ENCODE data around the gene POLR2A. TPM values are rescaled to one million over a fixed set of nuclear protein-coding genes. Genes with fewer than 3 reads are reported as not detected.
A peak's percentile ranks its signal among the peaks of the same experiment; 100 is the strongest.
"Not testable (repeated sequence)": the region's sequence is repeated elsewhere in the genome, so short reads cannot be mapped to it uniquely, and the experiment has no call there.

POLR2A gene
- total RNA-seq, 1 donor from 2014 or later, result 32.7 TPM

DNA sequence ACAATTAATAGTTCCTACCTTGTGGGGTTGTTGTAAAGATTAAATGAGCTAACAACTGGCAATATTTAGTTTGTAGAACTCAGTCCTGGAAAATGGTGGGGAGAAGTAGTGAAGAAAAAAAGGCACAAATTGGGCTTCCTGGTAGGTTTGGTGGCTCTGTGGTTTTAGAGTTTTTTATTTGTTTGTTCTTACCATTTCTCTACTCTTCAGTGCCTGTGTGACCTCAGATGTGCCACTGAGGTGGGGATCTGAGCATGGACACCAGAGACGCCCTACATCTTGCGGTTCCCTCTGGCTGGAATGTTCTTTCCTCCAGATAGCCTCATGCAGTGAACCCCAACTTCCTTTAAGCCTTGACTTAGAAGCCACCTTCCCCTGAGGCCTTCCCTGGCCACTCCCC lies 12.4 kb upstream of the POLR2A start:
- no peaks in the 10 kb centered on the region for H3K9me3 ChIP-seq (ENCODE audit: low read depth)
- H3K27ac ChIP-seq, result no peak overlapping the region
- no peak overlapping the region for H3K27ac Mint-ChIP-seq
- H3K4me3 ChIP-seq, result no peak overlapping the region
- no peaks in the 10 kb centered on the region for H3K36me3 ChIP-seq
- H3F3A ChIP-seq (ENCODE audit: low read depth), result no peaks in the 10 kb centered on the region
- H3K9me3 Mint-ChIP-seq, result no peaks in the 10 kb centered on the region
- no peaks in the 10 kb centered on the region for H3K4me1 ChIP-seq
- no peak overlapping the region for H3K4me3 Mint-ChIP-seq
- H3K27me3 ChIP-seq, result no peaks in the 10 kb centered on the region
- no peak for TF ChIP-seq CTCF (IDR thresholded peaks at IDR 0.05)
- TF ChIP-seq EZH2phosphoT487 (IDR thresholded peaks at IDR 0.05), result no peak
- TF ChIP-seq EZH2 (IDR thresholded peaks at IDR 0.05), result no peak
- no peak for DNase-seq (ENCODE audit: low spot score)
- H3K4me1 Mint-ChIP-seq, result peaks cover 28% of the 10 kb centered on the region
- H3K79me2 ChIP-seq (ENCODE audit: low read depth), result peaks cover 41% of the 10 kb centered on the region
- H3K27me3 Mint-ChIP-seq (ENCODE audit: insufficient read depth, low read depth), result peaks cover 7% of the 10 kb centered on the region
- H4K20me1 ChIP-seq (ENCODE audit: low read depth), result peaks cover 33% of the 10 kb centered on the region
- no peak overlapping the region for H3K4me2 ChIP-seq
- H3K9ac ChIP-seq, result no peak overlapping the region
- peaks cover 8% of the 10 kb centered on the region for H3K36me3 Mint-ChIP-seq
- no peak overlapping the region for H2AFZ ChIP-seq (replicated peaks)

- not testable (repeated sequence) for H3K4me3 Mint-ChIP-seq; H3K27ac Mint-ChIP-seq; H3K4me3 ChIP-seq; H2AFZ ChIP-seq (replicated peaks); H3K36me3 Mint-ChIP-seq; H3K36me3 ChIP-seq; H3K9me3 Mint-ChIP-seq; H3K9ac ChIP-seq; H3K9me3 ChIP-seq (ENCODE audit: low read depth); H3K27me3 ChIP-seq; H3K27me3 Mint-ChIP-seq (ENCODE audit: insufficient read depth, low read depth); H3K4me2 ChIP-seq; DNase-seq (ENCODE audit: low spot score); H3K27ac ChIP-seq; H3K4me1 ChIP-seq
- H3K4me1 Mint-ChIP-seq, result peaks cover 26% of the 10 kb centered on the region
- peaks cover 69% of the 10 kb centered on the region for H3K79me2 ChIP-seq (ENCODE audit: low read depth)
- peaks cover 29% of the 10 kb centered on the region for H4K20me1 ChIP-seq (ENCODE audit: low read depth)
- H3F3A ChIP-seq (ENCODE audit: low read depth), result peaks cover 15% of the 10 kb centered on the region
These were observed 9.4 kb upstream of the POLR2A start for GRCh38 chr17:7474767-7475166.

DNA sequence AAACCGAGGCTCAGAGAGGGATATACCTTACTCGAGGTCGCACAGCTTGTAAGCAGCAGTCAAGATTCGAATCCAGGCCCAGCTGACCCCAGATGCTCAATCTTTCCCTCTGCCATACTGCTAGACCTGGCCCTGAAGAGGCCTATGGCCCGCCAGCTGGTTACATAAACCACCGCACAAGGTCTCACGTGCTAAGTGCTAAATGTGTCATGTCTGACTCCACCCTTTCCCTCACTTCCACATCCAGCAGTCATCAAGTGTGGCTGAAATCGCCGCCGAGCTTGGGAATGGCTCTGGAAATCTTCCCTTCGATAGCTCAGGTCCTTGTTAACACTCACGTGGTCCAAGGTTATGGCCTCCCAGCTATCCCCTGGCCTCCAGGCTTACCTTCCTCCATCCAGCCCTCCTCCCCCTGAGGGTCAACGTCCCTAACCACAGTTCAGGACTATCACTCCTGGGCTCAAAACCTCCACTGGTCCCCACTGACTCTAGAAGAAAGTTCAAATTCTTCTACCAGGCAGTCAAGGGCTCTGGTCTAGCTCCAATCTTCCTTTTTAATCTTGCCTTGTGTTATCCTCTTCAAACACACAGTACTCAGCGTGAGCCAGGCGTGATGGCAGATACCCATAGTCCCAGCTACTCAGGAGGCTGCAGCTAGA lies 8.3 kb upstream of the POLR2A start:
- peaks cover 10% of the 10 kb centered on the region for H3K27me3 Mint-ChIP-seq (ENCODE audit: insufficient read depth, low read depth)
- Histone ChIP-seq H3F3A (ENCODE audit: low read depth) (peaks cover 24% of the 10 kb centered on the region), H2AFZ (replicated peaks) (no peak overlapping the region), H4K20me1 (ENCODE audit: low read depth) (peaks cover 29% of the 10 kb centered on the region), H3K9ac (no peak overlapping the region), H3K9me3 (ENCODE audit: low read depth) (no peaks in the 10 kb centered on the region), H3K27ac (no peak overlapping the region), H3K4me3 (no peak overlapping the region), H3K79me2 (ENCODE audit: low read depth) (peaks cover 78% of the 10 kb centered on the region), H3K4me2 (no peak overlapping the region), H3K36me3 (no peaks in the 10 kb centered on the region), H3K27me3 (no peaks in the 10 kb centered on the region), H3K4me1 (peaks cover 10% of the 10 kb centered on the region)
- peaks cover 7% of the 10 kb centered on the region for H3K36me3 Mint-ChIP-seq
- no peaks in the 10 kb centered on the region for H3K9me3 Mint-ChIP-seq
- DNase-seq (ENCODE audit: low spot score), result no peak
- peak overlapping the region; percentile 11 for H3K4me3 Mint-ChIP-seq
- peak overlapping the region; percentile 73 for H3K27ac Mint-ChIP-seq
- H3K4me1 Mint-ChIP-seq, result peaks cover 35% of the 10 kb centered on the region
- TF ChIP-seq EZH2phosphoT487 (IDR thresholded peaks at IDR 0.05) (no peak), EZH2 (IDR thresholded peaks at IDR 0.05) (no peak), CTCF (IDR thresholded peaks at IDR 0.05) (no peak)

GRCh38 chr17:7476494-7476893 lies 7.7 kb upstream of the POLR2A start:
- Mint-ChIP-seq H3K27ac (peak overlapping the region; percentile 73), H3K36me3 (peaks cover 7% of the 10 kb centered on the region), H3K4me3 (peak overlapping the region; percentile 11), H3K27me3 (ENCODE audit: insufficient read depth, low read depth) (peaks cover 10% of the 10 kb centered on the region), H3K9me3 (no peaks in the 10 kb centered on the region), H3K4me1 (peaks cover 40% of the 10 kb centered on the region)
- TF ChIP-seq CTCF (IDR thresholded peaks at IDR 0.05), result no peak
- no peak for TF ChIP-seq EZH2 (IDR thresholded peaks at IDR 0.05)
- no peak for TF ChIP-seq EZH2phosphoT487 (IDR thresholded peaks at IDR 0.05)
- no peak overlapping the region for H3K27ac ChIP-seq
- H3K36me3 ChIP-seq, result no peaks in the 10 kb centered on the region
- peaks cover 15% of the 10 kb centered on the region for H3K4me1 ChIP-seq
- H3K79me2 ChIP-seq (ENCODE audit: low read depth), result peaks cover 73% of the 10 kb centered on the region
- peaks cover 24% of the 10 kb centered on the region for H3F3A ChIP-seq (ENCODE audit: low read depth)
- peaks cover 29% of the 10 kb centered on the region for H4K20me1 ChIP-seq (ENCODE audit: low read depth)
- no peak for DNase-seq (ENCODE audit: low spot score)
- H3K27me3 ChIP-seq, result no peaks in the 10 kb centered on the region
- H3K4me3 ChIP-seq, result no peak overlapping the region
- H2AFZ ChIP-seq (replicated peaks), result no peak overlapping the region
- H3K9me3 ChIP-seq (ENCODE audit: low read depth), result no peaks in the 10 kb centered on the region
- H3K4me2 ChIP-seq, result no peak overlapping the region
- H3K9ac ChIP-seq, result no peak overlapping the region

Measured in neural progenitor cell (in vitro differentiated cells).